HepG2 (cell line): Measurements from ENCODE around the gene RHOBTB3. TPM values are rescaled to one million over a fixed set of nuclear protein-coding genes. Genes with fewer than 3 reads are reported as not detected.
"Not testable (repeated sequence)": the region's sequence is repeated elsewhere in the genome, so short reads cannot be mapped to it uniquely, and the experiment has no call there.

Experiments used
- ATAC-seq: fragments of 200-7000 bp; cut with Tn5 transposase; 3 replicates; pipeline ENCODE4 v1.9.1; 2020; ENCODE audit warnings: mild to moderate bottlenecking, moderate library complexity
- BruUV-seq: library from RNA; stranded (reverse); fragments of 400-500 nt; replicated peaks from 2 replicates; lab custom pipeline; 2021; lab: Mats Ljungman, UMichigan
- CTCF ChIA-PET: fragments of 300-600 bp; formaldehyde crosslinking; extraction: SDS; loops from one replicate; lab custom pipeline; 2021; ENCODE audit warnings: low total read pairs, inconsistent platforms, low intra/inter-chr PET ratio; lab: Yijun Ruan, JAX
- POLR2A ChIA-PET: fragments of 350-600 bp; sonication (Branson Sonifier 250); formaldehyde crosslinking; loops from one replicate; lab custom pipeline; 2020; ENCODE audit warnings: antibody characterized with exemption, inconsistent platforms; lab: Yijun Ruan, JAX
- DNase-seq: peaks from one replicate; pipeline ENCODE4 v3.0.0-alpha.2; 2015; ENCODE audit warnings: low spot score
- FAIRE-seq: peaks from 3 replicates; lab custom pipeline; 2011; peaks lifted over from hg19 to GRCh38; lab: Jason Lieb, UNC
- H2AFZ ChIP-seq: one replicate; pipeline ENCODE4 v1.6.1; 2011; ENCODE audit warnings: low read length, inconsistent platforms
- H3K27ac ChIP-seq: fragments of 300-600 bp; 3 replicates; pipeline ENCODE4 v1.8.0; 2011; ENCODE audit warnings: mixed run types, mild to moderate bottlenecking, mixed read lengths, low read length, inconsistent platforms; ENCODE audit not compliant: insufficient read depth; ENCODE audit errors: extremely low read length
- H3K27me3 ChIP-seq, 2 experiments: fragments of 200-600 bp in 1 of 2; 2 replicates in 1 of 2; 3 replicates in 1 of 2; pipeline versions ENCODE4 v1.6.0 to v1.8.0; 2011; ENCODE audit warnings: low read length in 2 of 2, mild to moderate bottlenecking in 2 of 2, moderate library complexity in 2 of 2, inconsistent platforms in 1 of 2; ENCODE audit not compliant: insufficient read depth in 2 of 2, control insufficient read depth in 1 of 2
- H3K36me3 ChIP-seq, 2 experiments: fragments of 200-600 bp in 1 of 2; replicated peaks in 1 of 2; 2 replicates in 1 of 2; 3 replicates in 1 of 2; pipeline versions ENCODE4 v1.5.1 to v1.8.0; 2011; ENCODE audit warnings: low read length in 2 of 2, inconsistent platforms in 1 of 2; ENCODE audit not compliant: insufficient read depth in 2 of 2, control insufficient read depth in 1 of 2
- H3K4me1 ChIP-seq: 2 replicates; pipeline ENCODE4 v1.5.1; 2012; ENCODE audit warnings: low read length, inconsistent platforms; ENCODE audit not compliant: insufficient read depth
- H3K4me2 ChIP-seq: 2 replicates; pipeline ENCODE4 v1.6.0; 2011; ENCODE audit warnings: low read depth, low read length, inconsistent platforms
- H3K4me3 ChIP-seq, 3 experiments: fragments of 200-600 bp in 1 of 3; sonication (generic), shearing (Covaris generic) in 1 of 3; replicated peaks in 1 of 3; 2 replicates each; pipeline ENCODE4 v1.5.1; 2011 to 2016; ENCODE audit warnings: low read length in 3 of 3, inconsistent platforms in 2 of 3, low read depth in 2 of 3, mild to moderate bottlenecking in 2 of 3, control low read depth in 1 of 3, mixed read lengths in 1 of 3; ENCODE audit not compliant: insufficient read depth in 1 of 3
- H3K79me2 ChIP-seq: one replicate; pipeline ENCODE4 v1.6.1; 2011; ENCODE audit warnings: low read length, inconsistent platforms; ENCODE audit not compliant: insufficient read depth
- H3K9ac ChIP-seq: 2 replicates; pipeline ENCODE4 v1.6.0; 2011; ENCODE audit warnings: mild to moderate bottlenecking, low read depth, low read length, inconsistent platforms; ENCODE audit not compliant: insufficient read depth
- H3K9me3 ChIP-seq: 2 replicates; pipeline ENCODE4 v1.5.1; 2012; ENCODE audit warnings: mild to moderate bottlenecking, low read length
- H4K20me1 ChIP-seq: 2 replicates; pipeline ENCODE4 v1.6.0; 2011; ENCODE audit warnings: inconsistent platforms, mild to moderate bottlenecking, low read length, moderate library complexity; ENCODE audit not compliant: insufficient read depth
- IKZF1 ChIP-seq: fragments of 450-650 bp; IDR thresholded peaks from 2 replicates; pipeline ENCODE4 v1.7.1; 2016
- PRDM15 ChIP-seq: sonication (generic); formaldehyde crosslinking; IDR thresholded peaks from 2 replicates; pipeline ENCODE4 v1.4.0; 2020; ENCODE audit warnings: missing genetic modification reagents
- REST ChIP-seq, 2 experiments: IDR thresholded peaks; 2 replicates each; pipeline ENCODE4 v1.6.1; 2011 to 2012; ENCODE audit warnings: low read length in 2 of 2, borderline replicate concordance in 1 of 2, low read depth in 1 of 2, mild to moderate bottlenecking in 1 of 2, moderate library complexity in 1 of 2
- TRIM24 ChIP-seq: sonication (generic); formaldehyde crosslinking; IDR thresholded peaks from 2 replicates; pipeline ENCODE4 v1.8.0; 2022; ENCODE audit warnings: mild to moderate bottlenecking, missing genetic modification reagents
- ZNF224 ChIP-seq: sonication (generic); formaldehyde crosslinking; IDR thresholded peaks from 2 replicates; pipeline ENCODE4 v1.5.0; 2020; ENCODE audit warnings: mild to moderate bottlenecking, missing genetic modification reagents
- ZNF253 ChIP-seq: sonication (generic); formaldehyde crosslinking; IDR thresholded peaks from 2 replicates; pipeline ENCODE4 v1.8.0; 2022; ENCODE audit warnings: mild to moderate bottlenecking, missing genetic modification reagents, borderline replicate concordance
- WGBS: methylation state at CpG from one replicate; pipeline ENCODE4 v1.1.6; 2017; ENCODE audit warnings: low lambda C conversion rate; 5-methylcytosine and 5-hydroxymethylcytosine counted together
- in situ Hi-C: cut with HindIII; loops from 2 replicates; pipeline ENCODE4 v1.10.0; 2017; ENCODE audit warnings: low pct_unique_long_range_greater_than_20kb; ENCODE audit not compliant: extremely low pct_ligation_motif_present
- intact Hi-C: fragments of 100-400 bp; cut with micrococcal nuclease; formaldehyde crosslinking; loops from one replicate; pipeline ENCODE4 v1.10.0; 2022; ENCODE audit not compliant: unreplicated experiment
- polyA plus RNA-seq, 8 experiments: library from polyadenylated mRNA; depleted of rRNA in 3 of 8; stranded (reverse) in 7 of 8; unstranded in 1 of 8; fragments of >200 nt; fragmentation: Illumina TruSeq in 4 of 8; extraction: Trizol in 4 of 8; gene quantifications; 2 replicates each; pipeline versions ENCODE4 v1.2.1 to v1.2.3, GENCODE V29; 2011 to 2016; ENCODE audit warnings: low read depth in 4 of 8, missing spikeins in 1 of 8, mixed read lengths in 1 of 8; ENCODE audit not compliant: insufficient read depth in 1 of 8
- total RNA-seq, 5 experiments: library from RNA; depleted of rRNA; stranded (reverse); fragments of >200 nt; fragmentation: Illumina TruSeq; extraction: Trizol; gene quantifications; 2 replicates each; pipeline ENCODE4 v1.2.3, GENCODE V29; 2016; ENCODE audit warnings: low read depth in 1 of 5

Gene RHOBTB3
- total and polyA plus RNA-seq, 2 of the 13 experiments (the other 11 are each of a cell fraction or from before 2014, with no cell fraction given), result 31.6 to 35.4 TPM

- H3K36me3 ChIP-seq, H3K27ac ChIP-seq, H3K4me3 ChIP-seq, H4K20me1 ChIP-seq, H2AFZ ChIP-seq, H3K9me3 ChIP-seq, H3K27me3 ChIP-seq, in situ Hi-C loops, FAIRE-seq, H3K9ac ChIP-seq, DNase-seq, BruUV-seq, H3K79me2 ChIP-seq, CTCF ChIA-PET, intact Hi-C loops, ATAC-seq: not testable (repeated sequence)
- WGBS, result 58% methylated on average over 23 of the region's 23 CpGs
- peak overlapping the region; percentile 61; the same call in 1 of the 2 replicates for H3K4me2 ChIP-seq
- peaks cover 17% of the 10 kb centered on the region for H3K4me1 ChIP-seq
- POLR2A ChIA-PET, result interaction anchor here (1.0 kb wide), 1 partner anchor 20 kb away, joined by 4 read pairs; the partner anchor contains the start of gene RHOBTB3
- 0 out of 2 replicates have a peak, but pooled peaks have one; percentile 0 for TF ChIP-seq ZNF224 (CRISPR knock-in tag)
These were observed 20.3 kb upstream of the RHOBTB3 start for GRCh38 chr5:95710651-95711500.

GRCh38 chr5:95711501-95712346, 19.4 kb upstream of the RHOBTB3 start:
- ChIA-PET POLR2A (no interaction called here), CTCF (no interaction called here)
- H3K36me3 ChIP-seq, result no peaks in the 10 kb centered on the region
- no peak overlapping the region for H2AFZ ChIP-seq
- peaks cover 26% of the 10 kb centered on the region for H3K4me1 ChIP-seq
- intact Hi-C loops, result no loop called here
- no peak overlapping the region for H3K4me3 ChIP-seq
- BruUV-seq, result no TSS peak
- 76% methylated on average over 27 of the region's 27 CpGs for WGBS
- H3K9me3 ChIP-seq, result no peaks in the 10 kb centered on the region
- no peak overlapping the region for H3K27ac ChIP-seq
- no peaks in the 10 kb centered on the region for H3K79me2 ChIP-seq
- H4K20me1 ChIP-seq, result no peaks in the 10 kb centered on the region
- ATAC-seq, result no peak
- no peak for FAIRE-seq
- DNase-seq, result no peak
- in situ Hi-C loops, result no loop called here
- H3K4me2 ChIP-seq, result no peak overlapping the region
- no peak overlapping the region for H3K9ac ChIP-seq
- no peaks in the 10 kb centered on the region for H3K27me3 ChIP-seq
- TF ChIP-seq TRIM24 (CRISPR knock-in tag) (no peak), PRDM15 (peak; percentile 64; the same call in 1 of the 2 replicates), REST (IDR thresholded peaks at IDR 0.05; ENCODE audit: borderline replicate concordance in 1 of 2, low read depth in 1 of 2, low read length in 2 of 2) (no peak), IKZF1 (no peak), ZNF253 (CRISPR knock-in tag) (no peak)
